Mucosa of descending colon (tissue), 3 donors: ENCODE data around the gene SPATS2L. TPM values are rescaled to one million over a fixed set of nuclear protein-coding genes. Genes with fewer than 3 reads are reported as not detected.

Source experiments
- ATAC-seq: fragments of 200-7000 bp; cut with Tn5 transposase; one replicate; pipeline ENCODE4 v1.9.1; 2020; ENCODE audit warnings: mild to moderate bottlenecking, moderate library complexity
- DNase-seq, 3 donors: peaks; one replicate each; pipeline ENCODE4 v3.0.0-alpha.2; 2020
- H3K36me3 ChIP-seq: fragments of 200-600 bp; one replicate; pipeline ENCODE4 v1.8.0; 2021; ENCODE audit warnings: low read depth, mild to moderate bottlenecking
- H3K4me1 ChIP-seq: fragments of 200-600 bp; one replicate; pipeline ENCODE4 v1.8.0; 2021; ENCODE audit warnings: low read depth, mild to moderate bottlenecking
- H3K4me3 ChIP-seq: fragments of 200-600 bp; one replicate; pipeline ENCODE4 v1.8.0; 2021; ENCODE audit warnings: mild to moderate bottlenecking
- H3K9me3 ChIP-seq: fragments of 200-600 bp; one replicate; pipeline ENCODE4 v1.8.0; 2021; ENCODE audit warnings: mild to moderate bottlenecking
- intact Hi-C, 2 donors: fragments of 100-400 bp; cut with DNase I in 1 of 2; cut with micrococcal nuclease in 1 of 2; formaldehyde crosslinking; loops; one replicate each; pipeline versions ENCODE4 v1.11.0 to v1.11.1; 2022; cut with DNase I, micrococcal nuclease
- total RNA-seq, 3 donors: library from RNA; stranded (reverse); fragmentation: NEBNext Ultra II Directional in 2 of 3; extraction: Animal tissue kit (Norgen Biotek cat#: 25700) in 2 of 3; gene quantifications; one replicate each; pipeline versions ENCODE4 v1.2.1 to v1.2.4, GENCODE V29; 2021 to 2023
- TF ChIP-seq, protein P1 (sequence below): fragments of 200-600 bp; IDR thresholded peaks from one replicate; pipeline ENCODE4 v1.8.0; 2022; ENCODE audit warnings: antibody characterized with exemption, mild to moderate bottlenecking
- donor health status: DM: no; HTN: no; CAD: no; lungs with moderate emphysema.
- donor health status: DM: no; HTN: no; CAD: no.
- donor health status: DM: no; HTN: yes; CAD: no.

The SPATS2L gene
- total RNA-seq, 3 donors from 2014 or later, result 160 to 238 (median 232) TPM

DNA sequence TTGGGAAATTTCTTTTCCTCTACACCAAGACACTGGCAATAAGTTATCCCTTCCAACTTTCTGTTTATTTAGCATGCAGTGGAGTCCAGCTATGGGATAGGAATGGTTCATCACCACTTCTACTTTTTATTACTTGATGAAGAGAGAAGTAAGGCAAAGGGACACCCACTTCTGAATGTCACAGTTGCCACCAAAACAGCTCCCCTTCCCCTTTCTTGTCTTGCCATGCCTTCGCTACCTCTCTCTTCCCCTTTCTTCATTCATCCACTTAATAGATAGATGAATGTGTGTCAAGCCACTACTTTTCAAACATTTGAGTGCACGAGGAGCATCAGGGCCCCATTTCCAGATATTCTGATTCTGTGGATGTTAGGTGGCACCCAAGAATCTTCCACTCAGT is 143.8 kb downstream of the SPATS2L start:
- Histone ChIP-seq H3K4me3 (no peak overlapping the region), H3K9me3 (no peaks in the 10 kb centered on the region), H3K4me1 (no peaks in the 10 kb centered on the region), H3K36me3 (no peaks in the 10 kb centered on the region)
- intact Hi-C loops, result no loop called here
- DNase-seq, result no peak
- ATAC-seq, result no peak
- TF ChIP-seq, protein P1, sequence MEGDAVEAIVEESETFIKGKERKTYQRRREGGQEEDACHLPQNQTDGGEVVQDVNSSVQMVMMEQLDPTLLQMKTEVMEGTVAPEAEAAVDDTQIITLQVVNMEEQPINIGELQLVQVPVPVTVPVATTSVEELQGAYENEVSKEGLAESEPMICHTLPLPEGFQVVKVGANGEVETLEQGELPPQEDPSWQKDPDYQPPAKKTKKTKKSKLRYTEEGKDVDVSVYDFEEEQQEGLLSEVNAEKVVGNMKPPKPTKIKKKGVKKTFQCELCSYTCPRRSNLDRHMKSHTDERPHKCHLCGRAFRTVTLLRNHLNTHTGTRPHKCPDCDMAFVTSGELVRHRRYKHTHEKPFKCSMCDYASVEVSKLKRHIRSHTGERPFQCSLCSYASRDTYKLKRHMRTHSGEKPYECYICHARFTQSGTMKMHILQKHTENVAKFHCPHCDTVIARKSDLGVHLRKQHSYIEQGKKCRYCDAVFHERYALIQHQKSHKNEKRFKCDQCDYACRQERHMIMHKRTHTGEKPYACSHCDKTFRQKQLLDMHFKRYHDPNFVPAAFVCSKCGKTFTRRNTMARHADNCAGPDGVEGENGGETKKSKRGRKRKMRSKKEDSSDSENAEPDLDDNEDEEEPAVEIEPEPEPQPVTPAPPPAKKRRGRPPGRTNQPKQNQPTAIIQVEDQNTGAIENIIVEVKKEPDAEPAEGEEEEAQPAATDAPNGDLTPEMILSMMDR, result no peak

- TF ChIP-seq, protein P1, result no peak
- Histone ChIP-seq H3K9me3 (no peaks in the 10 kb centered on the region), H3K4me1 (no peaks in the 10 kb centered on the region), H3K4me3 (no peak overlapping the region), H3K36me3 (no peaks in the 10 kb centered on the region)
- peak; percentile 52 for ATAC-seq
- intact Hi-C loops, result no loop called here
- no peak for DNase-seq
These were observed 145.0 kb downstream of the SPATS2L start for GRCh38 chr2:200451511-200451910.

DNA sequence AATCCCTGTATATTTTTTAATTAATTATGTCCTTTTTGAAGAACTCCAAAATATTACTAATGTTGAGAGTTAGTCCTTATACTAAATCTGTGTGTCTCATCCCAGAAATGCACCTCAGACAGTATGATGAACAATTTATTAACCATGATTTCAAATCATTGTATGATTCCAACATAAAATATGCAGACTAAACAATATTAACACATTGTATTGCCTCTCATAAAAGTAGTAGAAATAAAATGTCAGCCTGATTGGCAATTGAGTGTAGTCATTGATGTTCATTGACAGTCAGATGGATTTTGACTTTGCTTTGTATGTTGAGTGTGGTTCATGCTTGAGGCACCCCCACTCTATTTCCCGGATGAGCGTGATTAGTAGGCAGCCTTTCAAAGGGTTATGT is 145.9 kb downstream of the SPATS2L start:
- intact Hi-C loops, result no loop called here
- no peak for ATAC-seq
- no peak for DNase-seq
- H3K4me1 ChIP-seq, result no peaks in the 10 kb centered on the region
- no peaks in the 10 kb centered on the region for H3K9me3 ChIP-seq
- H3K4me3 ChIP-seq, result no peak overlapping the region
- H3K36me3 ChIP-seq, result no peaks in the 10 kb centered on the region
- TF ChIP-seq, protein P1, result no peak

GRCh38 chr2:200453142-200453852 is 146.8 kb downstream of the SPATS2L start:
- H3K4me1 ChIP-seq, result no peaks in the 10 kb centered on the region
- TF ChIP-seq, protein P1, result no peak
- H3K4me3 ChIP-seq, result no peak overlapping the region
- no peaks in the 10 kb centered on the region for H3K9me3 ChIP-seq
- ATAC-seq, result no peak
- intact Hi-C loops, result no loop called here
- DNase-seq, result no peak
- H3K36me3 ChIP-seq, result no peaks in the 10 kb centered on the region

- Histone ChIP-seq H3K9me3 (no peaks in the 10 kb centered on the region), H3K36me3 (no peaks in the 10 kb centered on the region), H3K4me3 (no peak overlapping the region), H3K4me1 (no peaks in the 10 kb centered on the region)
- intact Hi-C loops, result no loop called here
- DNase-seq, result no peak
- ATAC-seq, result no peak
- TF ChIP-seq, protein P1, result no peak
These were observed 147.5 kb downstream of the SPATS2L start for GRCh38 chr2:200453853-200454534.
